Activated CD4-positive, alpha-beta T cell treated with anti-CD3 and anti-CD28 coated beads, Interleukin-2, Interleukin-4, amounts not matched to agents 100 ng/mL and 50 ng/mL, durations not matched to agents 16 hours and 8 hours (primary cell): ENCODE data around the gene LTK.

Source experiments
- DNase-seq: peaks from one replicate; pipeline ENCODE4 v3.0.0-alpha.2; 2020; ENCODE audit warnings: low spot score

LTK gene

DNA sequence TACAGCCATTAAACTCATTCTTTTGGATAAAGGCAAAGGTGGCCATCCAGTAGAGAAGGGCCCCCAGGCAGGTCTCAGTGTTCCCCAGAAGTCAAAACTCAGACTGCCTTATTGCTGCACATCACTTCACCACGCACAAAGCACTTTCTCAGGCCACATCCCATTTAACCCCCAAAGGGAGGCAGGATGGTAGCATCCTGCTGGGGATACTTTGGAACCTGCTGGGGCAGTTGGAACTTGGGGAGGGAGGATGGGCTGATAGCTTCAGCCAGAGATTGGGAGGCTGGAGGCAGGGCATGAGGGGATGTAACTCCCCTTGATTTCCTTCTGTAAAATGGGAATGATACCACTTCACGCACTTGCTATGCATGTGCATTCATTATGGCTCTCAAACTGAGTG lies 15.0 kb downstream of the LTK start:
- DNase-seq: no peak

DNA sequence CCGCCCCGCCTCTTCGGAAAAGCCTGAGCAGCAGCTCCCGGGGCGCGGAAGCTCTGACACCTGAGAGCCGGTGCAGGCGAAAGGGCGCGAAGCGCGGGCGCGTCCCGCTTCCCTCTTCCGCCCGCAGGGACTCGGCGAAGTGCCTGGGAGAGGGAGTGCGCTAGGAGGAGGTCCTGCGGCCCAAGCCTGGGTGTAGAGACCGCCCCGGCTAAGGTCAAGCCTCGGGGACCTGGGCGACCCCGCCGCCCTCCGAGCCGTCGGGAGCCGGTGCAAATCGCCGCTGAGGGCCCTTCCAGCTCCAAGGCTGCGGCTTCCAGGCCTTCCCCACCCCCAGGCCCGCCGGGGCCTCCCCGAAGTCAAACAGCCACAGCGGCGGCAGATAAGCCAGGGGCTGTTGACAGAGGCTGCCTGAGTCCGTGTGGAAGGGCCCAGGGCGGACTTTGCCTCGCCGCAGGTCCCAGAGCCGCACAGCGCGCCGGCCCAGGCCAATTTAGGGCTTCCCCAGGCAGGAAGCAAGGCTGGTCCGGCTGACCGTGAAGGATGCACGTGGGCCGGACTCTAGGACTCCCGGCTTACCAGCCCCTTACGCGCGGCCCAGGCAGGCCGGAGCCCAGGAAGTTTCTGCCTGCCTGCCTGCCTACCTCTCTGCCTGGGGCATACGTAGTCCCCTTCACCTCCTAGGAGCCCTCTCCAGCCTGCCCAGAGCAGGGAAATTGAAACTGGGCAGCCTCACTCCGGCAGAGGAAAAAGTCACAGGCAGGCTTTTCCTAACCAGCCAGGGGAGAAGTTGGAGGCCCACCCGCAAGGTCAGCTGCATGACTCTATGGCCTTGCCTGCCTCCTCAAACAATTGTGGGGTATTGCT lies 17.7 kb downstream of the LTK start:
- DNase-seq: no peak

DNA sequence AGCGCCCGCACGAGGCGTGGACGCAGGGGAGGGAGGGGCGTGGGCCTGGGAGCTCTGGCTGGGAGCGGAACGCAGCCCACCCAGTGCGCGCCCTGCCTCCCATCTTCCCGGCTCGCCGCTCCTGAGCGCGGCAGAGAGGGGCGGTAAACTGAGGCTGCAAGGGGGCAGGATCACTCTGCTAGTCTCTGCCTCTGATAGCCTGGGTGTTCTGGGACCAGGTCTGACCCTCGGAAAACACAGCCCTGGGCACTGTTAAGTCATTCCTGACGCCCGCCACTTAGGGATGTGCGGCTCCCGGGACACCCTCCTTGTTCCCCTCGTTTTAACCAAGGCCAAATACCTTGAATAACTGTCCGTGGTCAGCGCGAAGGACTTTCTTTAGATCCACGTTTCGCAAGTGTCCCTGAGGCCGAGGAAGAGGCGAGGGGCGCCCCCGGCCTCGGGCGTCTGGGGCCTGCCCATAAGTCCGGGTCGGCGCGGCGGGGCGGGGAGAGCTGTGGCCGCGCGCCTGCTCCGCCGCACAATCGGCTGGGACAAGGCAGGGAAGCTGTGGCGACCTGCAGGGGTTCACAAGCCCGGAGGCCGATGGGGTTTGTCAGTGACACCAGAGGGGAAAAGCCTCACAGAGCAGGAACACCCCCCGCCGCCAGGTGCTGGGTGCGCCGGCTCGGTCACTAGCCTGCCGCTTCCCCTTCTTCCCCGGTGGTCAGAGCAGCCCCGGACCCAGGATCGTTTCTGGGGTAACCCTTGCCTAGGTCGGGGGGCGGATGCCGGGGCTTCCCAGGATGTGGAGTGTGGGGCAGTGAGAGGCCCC lies 18.5 kb downstream of the LTK start:
- DNase-seq: no peak

DNA sequence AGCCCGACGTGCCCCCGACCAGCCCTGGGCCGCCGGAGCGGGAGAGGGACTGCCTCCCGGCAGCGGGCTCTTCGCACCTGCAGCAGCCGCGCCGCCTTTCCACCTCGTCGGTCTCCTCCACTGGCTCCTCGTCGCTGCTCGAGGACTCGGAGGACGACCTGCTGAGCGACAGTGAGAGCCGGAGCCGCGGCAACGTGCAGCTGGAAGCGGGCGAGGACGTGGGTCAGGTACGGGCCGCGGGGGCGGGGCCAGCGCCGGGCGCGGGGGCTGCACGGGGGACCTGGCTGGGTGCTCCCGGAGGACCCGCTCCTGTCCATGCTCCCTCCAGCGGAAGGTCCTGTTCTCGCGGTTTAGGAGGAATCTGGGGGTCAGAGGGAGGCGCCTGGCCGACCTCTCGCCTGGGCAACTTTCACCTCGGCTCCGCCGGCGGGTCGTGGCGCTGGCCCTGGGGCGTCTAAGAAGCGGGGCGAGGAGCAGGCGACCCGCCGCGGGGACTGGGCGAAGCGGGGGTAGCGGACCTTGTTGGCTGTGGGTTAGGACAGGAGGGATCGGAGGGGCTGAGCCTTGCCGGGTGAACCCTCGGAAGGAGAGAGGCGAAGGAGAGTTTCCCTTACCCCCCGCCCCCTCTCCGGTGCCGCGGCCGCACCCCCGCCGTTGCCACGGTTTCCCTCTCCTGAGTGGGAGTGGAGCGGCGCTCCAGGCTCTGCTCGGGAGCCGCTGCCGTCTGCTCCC lies 19.3 kb downstream of the LTK start:
- DNase-seq: no peak

DNA sequence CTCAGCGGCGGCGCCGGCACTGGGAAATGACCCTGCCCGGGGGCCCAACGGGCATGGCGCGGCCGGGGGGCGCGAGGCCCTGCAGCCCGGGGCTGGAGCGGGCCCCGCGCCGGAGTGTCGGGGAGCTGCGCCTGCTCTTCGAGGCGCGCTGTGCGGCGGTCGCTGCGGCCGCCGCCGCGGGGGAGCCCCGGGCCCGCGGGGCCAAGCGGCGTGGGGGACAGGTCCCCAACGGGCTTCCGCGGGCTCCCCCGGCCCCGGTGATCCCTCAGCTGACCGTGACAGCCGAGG lies 19.8 kb downstream of the LTK start:
- no peak for DNase-seq

DNA sequence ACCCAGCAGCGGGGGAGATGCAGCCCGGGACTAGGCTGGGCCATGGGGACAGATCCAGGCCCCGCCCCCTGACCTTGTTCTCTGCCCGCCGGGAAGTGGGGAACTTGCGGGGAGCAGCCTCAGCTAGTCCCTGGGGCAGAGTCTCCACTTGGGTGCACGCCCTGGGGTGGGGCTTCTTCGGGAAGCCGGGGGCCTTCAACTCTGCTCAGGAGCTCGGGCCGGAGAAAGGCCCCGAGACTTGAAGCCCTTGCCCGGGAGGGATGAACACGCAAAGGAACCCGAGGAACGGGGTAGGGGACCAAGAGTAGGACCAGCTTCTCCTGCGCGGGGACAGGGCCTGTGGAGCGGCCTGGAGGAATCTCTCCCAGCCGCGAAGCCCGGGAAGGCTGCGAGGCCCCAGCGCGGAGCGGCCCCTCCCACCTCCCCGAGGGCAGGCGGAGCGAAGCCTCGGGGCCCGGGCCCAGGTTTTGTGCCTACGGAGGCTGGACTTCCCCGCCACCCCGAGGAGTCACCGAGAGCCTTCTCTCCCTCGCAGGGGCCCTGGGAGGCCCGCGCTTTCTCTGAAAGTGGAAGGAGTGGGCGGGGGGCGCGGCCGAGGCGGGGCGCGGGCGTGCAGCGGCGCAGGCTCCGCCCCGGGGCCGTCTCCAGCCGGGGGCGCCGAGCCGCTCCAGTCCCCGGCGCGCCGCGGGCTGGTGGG lies 20.3 kb downstream of the LTK start, which contains the start of gene ITPKA:
Gene ITPKA, plus strand, starts transcription at position 670 of the 697 bp plus-strand sequence. CDS start 54 bp downstream, outside the sequence.
- peak; percentile 82 for DNase-seq

DNA sequence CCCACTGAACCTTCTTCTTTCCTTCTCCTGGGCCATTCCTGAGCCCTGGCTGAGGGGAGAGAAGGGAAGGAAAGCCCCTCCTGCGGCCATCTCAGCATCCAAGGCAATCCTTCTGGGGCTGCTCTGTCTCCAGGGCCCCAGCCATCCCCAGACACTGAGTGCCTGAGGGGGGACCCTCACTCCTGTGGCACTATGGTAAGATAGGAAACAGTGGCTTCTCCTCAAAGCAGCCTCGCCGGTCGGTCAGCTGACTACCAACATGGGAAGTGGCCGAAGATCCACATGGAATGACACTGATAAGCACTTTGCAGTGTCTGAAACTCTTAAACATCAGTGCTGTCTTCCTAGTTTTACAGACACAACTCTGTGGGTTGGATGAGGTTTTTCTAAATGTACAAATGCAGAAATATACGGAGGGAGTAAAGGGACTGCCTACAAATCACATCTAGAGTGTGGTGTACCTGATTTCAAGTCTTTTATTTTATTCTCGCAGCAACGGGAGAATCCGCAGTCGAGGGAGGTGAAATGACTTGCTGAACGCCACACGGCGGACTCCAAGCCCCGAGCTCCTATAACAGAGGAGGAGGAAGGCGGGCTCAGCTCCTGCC lies 20.9 kb downstream of the LTK start:
- no peak for DNase-seq

DNA sequence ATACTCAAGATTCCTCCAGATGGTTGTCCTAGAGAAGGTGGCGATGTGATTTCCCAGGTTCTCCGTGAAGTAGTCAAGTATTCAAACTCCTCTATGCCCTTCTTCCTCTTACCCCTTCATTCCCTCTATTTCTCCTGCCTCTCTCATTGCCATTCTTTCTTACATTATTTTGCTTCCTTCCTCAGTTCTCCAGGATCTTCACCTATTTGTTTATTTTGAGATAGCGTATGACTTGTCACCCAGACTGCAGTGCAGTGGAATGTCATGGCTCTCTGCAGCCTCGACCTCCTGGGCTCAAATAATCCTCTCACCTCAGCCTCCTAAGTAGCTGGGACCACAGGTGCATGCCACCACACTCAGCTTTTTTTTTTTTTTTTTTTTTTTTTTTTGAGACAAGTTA lies 21.7 kb downstream of the LTK start:
- DNase-seq: no peak

DNA sequence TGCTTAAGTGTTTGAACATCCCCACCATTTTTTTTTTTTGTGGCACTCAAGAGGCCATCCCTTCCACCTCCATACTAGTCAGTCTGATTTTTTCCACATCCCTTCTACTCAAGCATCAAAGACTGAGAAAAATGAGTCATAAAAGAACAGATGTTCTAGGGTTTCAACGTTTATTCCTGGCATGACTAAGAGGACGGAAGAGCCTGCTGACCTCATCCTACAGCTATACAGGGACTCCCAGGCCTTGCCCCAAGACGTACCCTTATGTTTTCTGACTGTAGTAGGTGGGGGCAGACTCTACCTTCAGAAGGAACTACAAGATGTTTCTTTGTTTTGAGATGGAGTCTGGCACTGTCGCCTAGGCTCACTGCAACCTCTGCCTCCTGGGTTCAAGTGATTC lies 23.3 kb downstream of the LTK start:
- peak; percentile 87 for DNase-seq

DNA sequence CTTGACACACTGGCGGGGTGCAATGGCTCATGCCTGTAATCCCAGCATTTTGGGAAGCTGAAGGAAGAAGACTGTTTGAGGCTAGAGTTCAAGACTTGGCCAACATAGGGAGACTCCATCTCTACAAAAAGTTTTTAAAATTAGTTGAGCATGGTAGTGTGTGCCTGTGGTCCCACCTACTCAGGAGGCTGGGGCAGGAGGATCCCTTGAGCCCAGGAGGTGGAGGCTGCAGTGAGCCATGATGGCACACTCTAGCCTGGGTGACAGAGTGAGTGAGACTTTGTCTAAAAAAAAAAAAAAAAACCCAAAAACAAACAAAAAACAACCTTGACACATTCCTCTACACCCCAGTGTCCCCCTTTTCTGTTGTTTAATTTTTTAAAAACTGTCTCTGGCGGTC lies 24.0 kb downstream of the LTK start:
- no peak for DNase-seq

DNA sequence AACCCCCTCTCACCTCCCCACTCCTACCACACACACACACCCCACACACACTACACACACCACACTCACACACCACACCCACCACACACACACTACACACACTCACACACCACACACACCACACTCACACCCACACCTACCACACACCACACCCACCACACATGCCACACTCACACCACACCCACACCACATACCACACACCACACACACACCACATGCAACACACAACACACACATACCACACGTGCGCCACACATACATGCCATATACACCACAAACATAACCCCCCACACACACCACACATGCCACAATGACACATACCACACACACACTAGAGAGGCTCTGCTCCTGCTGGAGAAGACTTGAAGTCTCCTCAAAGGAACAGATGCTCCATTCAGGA lies 25.8 kb downstream of the LTK start:
- peak; percentile 39 for DNase-seq

DNA sequence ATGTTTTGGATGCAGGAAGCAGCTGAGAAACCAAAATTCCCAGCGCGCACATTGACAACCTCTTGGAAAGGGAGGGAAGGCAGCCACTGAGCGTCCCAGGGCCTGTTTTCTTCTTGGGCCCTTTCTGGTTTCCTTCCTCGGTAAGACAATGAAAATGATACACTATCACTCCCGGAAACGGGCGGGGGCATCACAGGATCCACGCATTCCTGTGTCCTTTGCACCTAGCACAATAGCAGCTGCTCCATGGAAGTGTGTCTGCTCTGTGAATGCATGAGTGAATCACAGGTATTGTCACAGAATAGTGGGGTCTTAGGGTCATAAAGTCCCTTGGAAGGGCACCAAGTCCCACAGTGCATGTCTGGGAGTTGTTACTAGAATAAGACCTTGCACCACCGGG lies 26.2 kb downstream of the LTK start:
- DNase-seq: no peak

DNA sequence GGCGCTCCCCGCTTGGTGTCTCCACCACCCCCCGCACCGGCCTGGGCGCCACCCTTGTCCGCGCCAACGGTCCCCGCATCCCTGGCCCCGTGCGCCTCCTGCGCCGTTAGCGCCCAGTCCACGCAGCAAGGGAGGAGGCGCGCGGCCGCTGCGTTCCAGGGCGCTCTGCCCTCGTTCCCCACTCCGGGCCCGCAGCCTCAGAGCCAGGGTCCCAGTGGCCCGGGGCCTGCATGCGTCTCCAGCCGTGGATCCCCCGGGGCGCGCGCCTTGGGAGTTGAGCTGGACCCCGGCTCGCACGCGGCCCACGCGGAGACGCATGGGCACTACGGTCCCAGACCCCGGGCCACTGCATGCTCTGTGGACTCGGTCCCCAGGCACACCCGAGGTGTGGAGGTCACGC lies 27.3 kb downstream of the LTK start:
- no peak for DNase-seq

DNA sequence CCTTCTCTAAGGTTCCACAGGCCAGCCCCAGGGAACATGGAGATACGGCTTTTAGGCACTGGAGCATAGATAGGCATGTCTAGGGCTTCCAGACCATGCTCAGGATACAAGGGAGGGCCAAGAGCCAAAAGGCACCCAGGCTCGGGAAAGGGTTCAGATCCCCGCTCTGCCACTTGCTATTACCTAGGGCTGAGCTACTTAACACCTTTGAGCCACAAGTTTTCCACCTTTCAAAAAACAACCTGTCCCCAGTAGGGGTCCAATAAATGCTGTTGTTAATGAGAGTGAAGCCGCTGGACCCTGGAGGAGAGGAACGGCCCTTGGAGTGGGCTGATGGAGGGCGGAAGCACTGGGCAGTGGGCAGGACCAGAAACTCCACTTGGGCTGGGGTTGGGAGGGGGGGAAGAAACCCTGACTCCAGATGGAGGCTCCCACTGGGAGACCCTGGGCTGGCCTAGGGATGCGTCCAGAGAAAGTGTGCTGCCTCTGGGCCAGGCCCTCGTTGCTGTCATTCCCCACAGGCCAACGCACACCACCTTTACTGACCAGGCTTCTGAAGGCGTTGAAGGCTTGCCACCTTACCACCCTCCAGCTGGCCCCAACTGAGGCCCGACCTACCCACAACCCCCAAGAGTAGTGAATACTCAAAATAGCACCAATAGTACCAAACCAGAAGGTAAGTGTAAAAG lies 28.5 kb downstream of the LTK start:
- DNase-seq: no peak

DNA sequence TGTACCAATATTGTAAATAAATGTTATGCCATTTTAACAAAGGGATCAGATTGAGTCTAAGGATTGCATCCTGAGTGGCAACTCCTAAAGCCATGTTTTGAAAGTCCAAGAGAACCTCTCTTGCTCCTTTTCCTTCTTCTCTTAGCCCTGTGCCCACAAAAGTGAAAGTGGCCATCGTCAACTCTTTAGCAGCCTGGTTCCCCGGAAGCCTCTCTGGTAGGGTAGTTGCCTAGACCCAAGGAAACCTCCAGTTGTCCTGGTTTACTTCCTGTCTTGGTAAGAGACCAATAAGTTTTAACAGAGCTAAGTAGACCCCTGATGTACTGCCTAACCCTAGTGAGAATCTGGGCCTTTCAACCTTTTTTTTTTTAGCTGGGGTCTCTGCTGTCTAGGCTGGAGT lies 30.1 kb downstream of the LTK start:
- DNase-seq: peak; percentile 46

DNA sequence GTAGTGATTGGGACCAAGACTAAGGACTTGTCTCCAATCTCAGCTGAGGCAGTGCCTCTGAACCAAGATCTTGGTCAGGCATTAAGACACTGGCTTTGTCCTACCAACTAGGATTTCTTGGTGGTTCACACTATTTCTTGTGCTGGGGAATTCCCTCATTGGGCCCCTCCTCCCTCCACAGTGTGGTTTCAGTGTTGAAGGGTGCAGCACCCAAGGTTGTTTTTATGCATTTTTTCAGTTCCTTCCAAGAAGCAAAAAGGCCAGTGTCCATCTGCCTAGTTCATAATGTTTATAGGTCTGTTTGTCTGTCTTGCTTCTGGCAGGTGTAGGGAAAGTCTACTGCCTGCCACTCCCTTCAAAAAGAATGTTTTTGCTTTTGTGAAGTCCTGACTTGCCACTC lies 30.5 kb downstream of the LTK start:
- peak; percentile 55 for DNase-seq

DNA sequence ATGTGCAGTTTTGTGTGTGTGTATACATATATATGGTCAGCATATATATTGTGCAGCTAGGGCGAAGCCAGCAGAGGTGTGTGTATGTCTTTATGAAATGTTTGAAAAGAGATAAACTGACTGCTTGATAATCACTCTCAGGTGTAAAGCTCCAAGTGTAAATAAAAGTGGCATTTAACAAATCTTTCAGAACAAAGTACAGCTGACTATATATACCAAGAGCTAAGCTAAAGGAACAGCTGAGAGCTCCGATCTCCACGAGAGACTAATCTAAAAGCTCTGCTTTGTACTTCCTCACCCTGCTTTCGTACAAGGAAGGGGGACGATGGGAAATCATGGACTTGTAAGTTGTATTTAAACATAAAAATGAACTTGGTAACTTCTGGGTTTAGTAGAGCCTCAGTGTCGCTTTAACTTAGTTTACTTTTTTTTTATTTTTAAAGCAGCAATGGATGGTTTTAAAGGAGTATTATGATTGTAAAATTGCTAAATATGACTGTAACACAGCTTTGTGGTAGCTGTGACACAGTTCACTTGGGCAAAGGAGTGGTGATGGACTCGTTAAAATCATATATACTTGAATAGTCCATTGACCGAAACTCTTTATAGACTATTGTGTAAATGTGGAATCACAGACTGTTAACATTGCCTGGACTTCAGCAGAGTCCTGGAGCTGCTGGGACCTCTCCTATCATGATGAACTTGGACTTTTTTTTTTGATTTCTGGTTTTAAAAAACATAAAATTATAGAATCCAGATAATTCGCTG lies 31.3 kb downstream of the LTK start:
- no peak for DNase-seq

DNA sequence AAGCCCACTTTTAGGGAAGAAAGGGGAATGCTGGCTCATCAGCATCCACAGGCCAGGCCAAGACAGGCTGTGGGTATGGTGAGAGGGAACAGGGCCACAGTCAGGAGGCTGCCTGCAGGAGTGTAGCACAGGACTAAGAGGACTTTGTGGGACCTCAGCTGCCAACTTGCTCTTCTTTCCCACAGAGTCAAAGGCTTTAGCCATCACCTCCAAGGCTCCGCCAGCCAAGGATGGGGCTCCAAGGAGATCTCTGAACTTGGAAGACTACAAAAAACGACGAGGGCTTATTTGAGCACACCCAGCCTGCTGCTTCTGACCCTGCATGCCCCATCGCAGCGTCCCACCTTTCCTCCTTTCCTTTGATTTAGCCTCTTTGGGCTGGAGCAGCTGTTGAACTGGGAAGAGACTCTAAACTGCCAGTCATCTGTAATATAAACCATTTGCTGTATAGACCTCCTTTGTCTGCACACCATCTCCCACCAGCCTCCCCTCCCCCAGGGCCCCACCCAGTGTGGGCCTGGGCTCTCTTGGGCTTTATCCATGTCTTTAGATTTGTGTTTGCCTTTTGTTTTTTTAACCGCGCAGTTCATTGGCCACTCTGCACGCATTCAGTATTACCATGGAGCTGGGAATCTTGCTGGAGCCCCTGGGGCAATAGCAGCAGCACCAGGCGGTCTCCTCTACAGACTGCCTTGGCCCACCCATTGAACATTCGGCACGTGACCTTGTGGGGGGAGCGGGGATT lies 33.1 kb downstream of the LTK start:
- no peak for DNase-seq

DNA sequence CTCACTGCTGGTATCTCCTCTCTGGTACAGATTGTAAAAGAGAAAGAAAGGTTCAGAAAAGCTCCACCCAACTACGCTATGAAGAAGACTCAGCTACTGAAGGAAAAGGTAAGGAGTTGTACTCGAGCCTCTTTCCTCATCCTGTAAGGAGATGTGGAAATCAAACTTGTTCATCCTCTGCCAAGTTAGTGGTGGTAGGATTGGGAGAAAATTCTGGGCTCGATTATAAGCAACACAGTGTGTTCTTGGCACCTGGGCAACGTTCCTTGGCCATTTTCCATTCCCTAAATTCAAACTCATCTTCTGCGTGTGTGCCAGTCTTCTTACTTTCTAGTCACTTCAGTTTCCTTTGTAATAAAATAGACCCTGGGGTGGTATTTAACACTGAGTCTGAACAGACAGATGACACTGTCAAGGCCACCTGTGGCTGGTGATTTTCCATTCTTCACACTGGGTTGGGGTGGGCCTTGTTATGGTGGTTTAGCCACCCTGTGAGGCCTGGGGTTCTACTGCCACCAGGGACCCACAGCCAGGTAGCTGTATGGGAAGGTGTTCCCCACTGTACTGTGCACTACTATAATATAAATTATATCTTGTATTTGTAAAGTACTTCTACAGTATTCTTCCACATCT lies 37.1 kb downstream of the LTK start:
- DNase-seq: no peak
